Muscle of leg (tissue), 11 donors: ENCODE measurements around the gene CLNK. TPM values are rescaled to one million over a fixed set of nuclear protein-coding genes. Genes with fewer than 3 reads are reported as not detected.

Experiments
- DNase-seq: peaks from one replicate; pipeline ENCODE4 v3.0.0; 2013
- H3K27ac ChIP-seq: one replicate; pipeline ENCODE4 v1.5.1; 2013; ENCODE audit warnings: mild to moderate bottlenecking, low read length, control low read depth
- H3K27me3 ChIP-seq: one replicate; pipeline ENCODE4 v1.6.1; 2013; ENCODE audit warnings: low read length; ENCODE audit not compliant: control insufficient read depth, insufficient read depth
- H3K36me3 ChIP-seq: one replicate; pipeline ENCODE4 v1.6.1; 2013; ENCODE audit warnings: low read length; ENCODE audit not compliant: control insufficient read depth, insufficient read depth
- H3K4me1 ChIP-seq: one replicate; pipeline ENCODE4 v1.6.1; 2013; ENCODE audit warnings: low read length; ENCODE audit not compliant: control insufficient read depth, insufficient read depth
- H3K4me3 ChIP-seq: one replicate; pipeline ENCODE4 v1.5.1; 2013; ENCODE audit warnings: low read length, control low read depth
- H3K9me3 ChIP-seq: replicated peaks from 2 replicates; pipeline ENCODE4 v1.6.1; 2013; ENCODE audit warnings: low read depth, low read length; ENCODE audit not compliant: control insufficient read depth
- WGBS: methylation state at CpG from one replicate; pipeline ENCODE4 v1.1.5; 2013; ENCODE audit warnings: missing lambda C conversion rate; ENCODE audit not compliant: insufficient coverage; 5-methylcytosine and 5-hydroxymethylcytosine counted together
- polyA plus RNA-seq, 8 donors: library from polyadenylated mRNA; unstranded; fragments of 120-200 nt; gene quantifications; one replicate each; pipeline versions ENCODE4 v1.2.1 to v1.2.3, GENCODE V29; 2013; ENCODE audit warnings: inconsistent platforms in 1 of 8, low replicate concordance in 1 of 8; ENCODE audit not compliant: insufficient read length in 8 of 8, insufficient read depth in 1 of 8
- total RNA-seq: library from RNA; stranded (reverse); fragments of 120-200 nt; gene quantifications from one replicate; pipeline ENCODE4 v1.2.4, GENCODE V29; 2013

Gene CLNK
- total and polyA plus RNA-seq, 9 donors = 0.04 to 0.32 (median 0.21) TPM; not detected in 1

GRCh38 chr4:10470505-10470904, 214.1 kb downstream of the CLNK start:
- Histone ChIP-seq H3K27ac (no peak overlapping the region), H3K9me3 (no peaks in the 10 kb centered on the region), H3K4me3 (no peak overlapping the region), H3K4me1 (no peaks in the 10 kb centered on the region), H3K36me3 (no peaks in the 10 kb centered on the region), H3K27me3 (no peaks in the 10 kb centered on the region)
- WGBS = 79% methylated on average over 2 of the region's 5 CpGs
- no peak for DNase-seq

GRCh38 chr4:10466161-10466560, 218.4 kb downstream of the CLNK start:
- H3K9me3 ChIP-seq = no peaks in the 10 kb centered on the region
- peaks cover 8% of the 10 kb centered on the region for H3K4me1 ChIP-seq
- H3K4me3 ChIP-seq = no peak overlapping the region
- DNase-seq = no peak
- H3K27ac ChIP-seq = no peak overlapping the region
- H3K27me3 ChIP-seq = peaks cover 14% of the 10 kb centered on the region
- WGBS = no CpG with 5 or more reads among the region's 5 CpGs
- no peaks in the 10 kb centered on the region for H3K36me3 ChIP-seq

- 92% methylated on average over 2 of the region's 4 CpGs for WGBS
- Histone ChIP-seq H3K4me3 (no peak overlapping the region), H3K27ac (no peak overlapping the region), H3K36me3 (no peaks in the 10 kb centered on the region), H3K27me3 (peaks cover 27% of the 10 kb centered on the region), H3K4me1 (peaks cover 12% of the 10 kb centered on the region), H3K9me3 (no peaks in the 10 kb centered on the region)
- no peak for DNase-seq
Observed at GRCh38 chr4:10462876-10463275, 221.7 kb downstream of the CLNK start.

GRCh38 chr4:10461850-10462400, 222.6 kb downstream of the CLNK start:
- peak overlapping the region; percentile 36 for H3K4me3 ChIP-seq
- WGBS = 32% methylated on average over 27 of the region's 27 CpGs
- H3K9me3 ChIP-seq = no peaks in the 10 kb centered on the region
- peaks cover 17% of the 10 kb centered on the region for H3K4me1 ChIP-seq
- peaks cover 28% of the 10 kb centered on the region for H3K27me3 ChIP-seq
- no peaks in the 10 kb centered on the region for H3K36me3 ChIP-seq
- no peak for DNase-seq
- H3K27ac ChIP-seq = no peak overlapping the region

GRCh38 chr4:10461091-10461849, 223.3 kb downstream of the CLNK start:
- Histone ChIP-seq H3K27me3 (peaks cover 28% of the 10 kb centered on the region), H3K9me3 (no peaks in the 10 kb centered on the region), H3K36me3 (no peaks in the 10 kb centered on the region), H3K4me1 (peaks cover 20% of the 10 kb centered on the region), H3K27ac (no peak overlapping the region), H3K4me3 (peak overlapping the region; percentile 36)
- 3% methylated on average over 63 of the region's 72 CpGs for WGBS
- peak; percentile 85 for DNase-seq

GRCh38 chr4:10460313-10461047, 224.1 kb downstream of the CLNK start:
- peaks cover 28% of the 10 kb centered on the region for H3K27me3 ChIP-seq
- H3K4me3 ChIP-seq = no peak overlapping the region

GRCh38 chr4:10459305-10459704, 225.3 kb downstream of the CLNK start:
- Histone ChIP-seq H3K27ac (no peak overlapping the region), H3K36me3 (peaks cover 8% of the 10 kb centered on the region), H3K27me3 (peaks cover 28% of the 10 kb centered on the region), H3K9me3 (no peaks in the 10 kb centered on the region), H3K4me1 (peaks cover 22% of the 10 kb centered on the region), H3K4me3 (no peak overlapping the region)
- 82% methylated on average over 3 of the region's 8 CpGs for WGBS
- DNase-seq = no peak

More at GRCh38 chr4:10460313-10461047, 224.1 kb downstream of the CLNK start:
- no peak for DNase-seq
- no peaks in the 10 kb centered on the region for H3K9me3 ChIP-seq
- WGBS = 77% methylated on average over 9 of the region's 11 CpGs
- H3K4me1 ChIP-seq = peaks cover 22% of the 10 kb centered on the region
- no peaks in the 10 kb centered on the region for H3K36me3 ChIP-seq
- H3K27ac ChIP-seq = no peak overlapping the region

- Histone ChIP-seq H3K4me1 (peaks cover 22% of the 10 kb centered on the region), H3K4me3 (no peak overlapping the region), H3K9me3 (no peaks in the 10 kb centered on the region), H3K27me3 (peaks cover 28% of the 10 kb centered on the region), H3K36me3 (peaks cover 16% of the 10 kb centered on the region), H3K27ac (no peak overlapping the region)
- 38% methylated on average over 13 of the region's 13 CpGs for WGBS
- no peak for DNase-seq
Observed at GRCh38 chr4:10458177-10458576, 226.4 kb downstream of the CLNK start.

GRCh38 chr4:10457255-10457801, 227.2 kb downstream of the CLNK start, which contains the start of gene ZNF518B:
Gene ZNF518B (minus strand): TSS chr4:10457426. CDS start chr4:10446328, 11,098 bp downstream.
- under 1% methylated on average over 59 of the region's 60 CpGs for WGBS
- Histone ChIP-seq H3K27me3 (peaks cover 24% of the 10 kb centered on the region), H3K9me3 (no peaks in the 10 kb centered on the region), H3K4me1 (peaks cover 22% of the 10 kb centered on the region), H3K27ac (peak within 1 kb of the TSS; percentile 35), H3K4me3 (peak within 1 kb of the TSS; percentile 65), H3K36me3 (peaks cover 20% of the 10 kb centered on the region)
- peak; percentile 85 for DNase-seq
